Stimulated activated CD8-positive, alpha-beta memory T cell treated with anti-CD3 and anti-CD28 coated beads, Interleukin-12 subunit alpha, Interleukin-12 subunit beta, amount 100 ng/mL, for 24 hours (primary cell): ENCODE data around the gene CBX6.

Source experiments
- DNase-seq: peaks from one replicate; pipeline ENCODE4 v3.0.0-alpha.2; 2020; ENCODE audit errors: extremely low read depth

Gene CBX6

DNA sequence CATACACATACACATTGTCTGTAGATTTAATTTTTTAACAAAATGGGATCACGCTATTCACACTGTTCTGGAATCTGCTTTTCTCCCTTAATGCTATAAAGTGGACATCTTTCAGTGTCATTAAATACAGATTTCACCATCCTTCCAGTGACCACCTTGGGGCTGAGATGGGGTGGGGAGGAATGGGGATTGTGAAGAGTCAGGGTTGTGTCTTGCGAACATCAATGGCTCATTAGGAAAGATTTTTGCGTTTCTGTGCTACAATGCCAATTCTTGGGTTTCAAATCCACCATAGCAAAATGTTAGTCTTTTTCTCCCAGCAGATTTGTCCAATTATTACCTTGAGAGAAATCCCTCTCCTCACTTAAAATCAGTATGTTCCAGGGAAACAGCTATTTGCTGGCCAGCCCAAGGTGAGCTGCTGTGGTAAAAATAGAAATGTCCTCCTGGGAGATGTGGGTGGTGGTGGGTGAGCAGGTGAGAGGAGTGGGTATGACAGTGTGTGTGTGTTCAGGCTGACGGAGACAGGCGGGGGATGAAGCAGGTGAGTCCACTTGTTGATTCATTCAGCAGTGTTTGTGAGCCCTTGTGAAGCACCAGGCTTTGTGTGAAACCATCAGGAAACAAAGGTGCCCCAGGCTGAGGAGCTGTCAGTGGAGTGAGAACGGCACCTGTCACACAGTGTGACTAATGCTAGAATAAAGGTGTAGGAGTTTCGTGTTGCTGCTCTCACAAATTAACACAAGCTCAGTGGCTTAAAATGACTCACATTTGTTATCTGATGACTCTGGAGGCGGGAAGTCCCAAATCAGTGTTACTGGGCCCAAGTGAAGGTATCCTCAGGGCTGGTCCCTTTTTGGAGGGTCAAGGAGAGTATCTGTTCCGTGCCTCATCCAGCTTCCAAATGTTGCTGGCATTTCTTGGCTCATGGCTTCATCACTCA, 1.7 kb upstream of the CBX6 start:
- DNase-seq, result no peak

DNA sequence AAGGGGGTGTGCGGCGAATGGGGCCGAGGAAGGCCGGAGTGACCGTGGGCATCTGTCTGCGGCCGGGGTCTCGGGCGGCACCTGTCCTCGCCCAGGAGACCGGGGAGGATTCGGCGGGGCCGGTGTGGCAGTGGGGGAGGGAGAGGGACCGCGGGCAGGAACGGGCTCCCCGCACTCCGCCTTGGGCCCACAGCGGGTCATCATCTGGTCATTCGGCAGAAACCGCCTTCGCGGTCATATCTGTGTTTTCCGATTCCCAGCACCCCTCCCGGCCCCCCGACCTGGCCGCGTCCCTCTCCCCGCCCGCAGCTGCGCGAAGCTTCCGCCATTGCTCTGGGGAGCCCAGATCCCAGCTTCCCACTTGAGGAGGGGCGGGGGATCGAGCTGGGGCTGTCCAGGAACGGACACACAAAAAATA, 824 bp upstream of the CBX6 start:
- DNase-seq, result no peak

DNA sequence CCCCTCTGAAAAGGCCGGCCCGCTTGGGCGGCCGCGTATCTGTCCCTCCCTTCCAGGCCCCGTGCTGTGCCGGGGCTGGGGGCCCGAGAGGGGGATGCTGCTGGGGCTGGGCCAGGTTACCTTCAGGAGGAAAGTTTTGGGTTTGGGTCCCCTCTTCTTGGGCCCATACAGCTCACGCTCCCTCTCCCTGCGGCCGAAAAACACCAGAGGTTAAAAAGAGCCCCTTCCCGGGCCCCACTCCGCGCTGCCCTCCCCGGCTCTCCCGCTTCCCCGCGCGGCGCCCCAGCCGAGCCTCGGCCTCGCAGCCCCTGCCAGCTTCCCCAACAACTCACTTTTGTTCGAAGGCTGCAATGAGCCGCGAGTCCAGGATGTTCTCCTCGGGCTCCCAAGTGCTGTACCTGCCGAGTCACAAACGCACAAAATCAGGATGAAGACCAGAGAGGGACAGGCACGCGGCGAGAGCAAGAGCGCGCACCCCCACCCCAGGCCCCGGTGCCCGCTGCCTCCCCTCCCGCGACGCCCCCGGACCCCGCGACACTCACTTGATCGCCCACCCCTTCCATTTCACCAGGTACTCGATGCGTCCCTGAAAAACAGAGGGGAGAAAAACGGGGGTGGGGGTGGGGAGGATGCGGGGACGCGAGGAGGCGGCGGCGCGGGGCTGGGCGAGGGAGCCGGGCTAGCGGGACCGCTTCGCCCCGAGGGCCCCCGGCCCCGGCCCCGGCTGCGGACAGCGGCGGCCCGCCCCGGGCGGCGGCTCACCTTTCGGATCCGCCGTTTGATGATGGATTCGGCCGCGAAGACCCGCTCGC, 450 bp downstream of the CBX6 start:
- DNase-seq, result no peak

DNA sequence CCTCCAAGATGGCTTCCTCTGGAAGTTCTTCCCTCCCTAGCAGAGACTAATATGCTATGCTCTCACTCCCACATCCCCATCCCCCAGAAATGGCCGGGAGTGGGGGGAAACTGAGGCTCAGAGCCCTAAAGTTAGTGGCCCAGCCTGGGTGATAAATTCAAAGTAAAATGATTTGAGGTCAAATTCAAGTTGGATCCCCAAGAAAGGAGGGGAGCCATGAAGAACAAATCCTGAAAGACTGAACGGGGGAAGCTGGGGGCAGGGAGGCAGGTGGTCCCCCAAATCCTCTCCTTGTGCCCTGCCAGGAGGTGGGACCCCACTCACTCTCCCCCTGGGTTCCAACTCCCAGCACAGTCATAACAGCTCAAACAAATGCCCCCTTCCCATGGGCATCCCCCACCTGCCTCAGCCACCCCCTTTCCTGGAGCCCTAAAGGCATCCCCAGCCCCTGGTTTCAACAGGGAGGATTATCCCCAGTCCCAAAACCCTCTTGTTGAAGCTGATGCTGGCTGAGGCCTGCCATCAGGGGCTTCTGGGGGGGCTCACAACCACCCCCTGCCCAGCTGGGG, 1.1 kb downstream of the CBX6 start:
- no peak for DNase-seq

DNA sequence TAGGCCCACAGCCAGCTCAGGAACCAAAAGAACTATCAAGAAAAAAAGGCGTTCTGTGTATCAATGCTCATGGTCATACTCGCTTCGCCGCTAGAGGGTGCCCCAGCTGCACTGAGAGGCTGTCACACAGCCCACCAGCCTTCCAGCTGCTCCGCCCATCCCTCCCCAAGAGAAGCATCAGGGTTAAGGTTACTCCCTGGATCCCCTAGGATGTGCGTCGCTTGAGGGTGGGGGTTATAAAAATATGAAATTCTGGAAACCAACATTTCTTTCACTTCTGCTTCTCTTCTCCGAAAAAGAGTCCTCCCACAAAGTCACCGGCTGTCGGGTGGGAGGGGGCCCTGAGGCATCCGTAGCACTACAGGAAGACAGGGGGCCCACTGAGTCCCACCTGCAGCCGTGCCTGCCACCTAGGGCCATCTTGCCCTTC, 1.7 kb downstream of the CBX6 start:
- peak; percentile 72 for DNase-seq

DNA sequence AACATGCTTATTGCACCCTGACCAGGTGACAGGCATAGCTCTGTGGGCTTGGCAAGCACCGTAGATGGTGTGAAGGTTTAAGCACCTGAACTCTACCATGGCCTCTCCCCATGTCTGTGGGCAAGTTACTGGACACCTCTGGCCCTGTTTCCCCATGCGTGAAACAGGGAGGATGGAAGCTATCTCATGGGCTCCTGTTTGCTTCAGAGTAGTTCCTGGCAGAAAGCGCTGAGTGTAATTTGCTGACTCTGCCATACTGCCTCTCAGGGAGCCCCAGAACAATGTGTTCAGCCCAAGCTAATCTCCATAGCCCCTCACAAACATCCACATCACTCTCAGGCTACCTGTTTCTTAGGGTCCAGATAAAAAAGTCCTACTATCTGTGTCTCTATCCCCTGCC, 2.4 kb downstream of the CBX6 start:
- DNase-seq, result no peak

DNA sequence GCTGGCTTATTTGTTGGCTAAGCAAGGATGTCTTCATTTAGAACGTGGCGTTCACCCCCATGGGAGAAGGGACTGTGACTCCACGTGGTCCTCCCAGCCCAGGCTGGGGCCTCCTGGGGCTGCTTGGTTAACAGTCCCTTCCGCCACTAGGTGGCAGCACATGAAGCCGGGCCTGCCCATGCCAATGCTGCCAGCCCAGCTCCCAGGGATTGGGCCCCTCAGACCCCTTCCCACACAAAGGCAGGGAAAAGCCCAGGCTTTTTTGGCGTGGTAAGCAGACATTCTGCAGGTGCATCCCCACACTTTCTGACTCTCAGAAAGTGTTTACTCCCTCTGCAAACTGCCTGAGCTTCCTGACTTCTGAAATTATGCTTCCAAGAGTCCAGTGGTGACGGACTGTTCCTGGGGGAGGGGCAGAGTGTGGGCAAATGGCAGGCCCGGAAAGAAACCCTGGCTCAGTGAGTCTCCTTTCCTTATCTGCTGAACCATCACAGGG, 3.1 kb downstream of the CBX6 start:
- peak; percentile 72 for DNase-seq

DNA sequence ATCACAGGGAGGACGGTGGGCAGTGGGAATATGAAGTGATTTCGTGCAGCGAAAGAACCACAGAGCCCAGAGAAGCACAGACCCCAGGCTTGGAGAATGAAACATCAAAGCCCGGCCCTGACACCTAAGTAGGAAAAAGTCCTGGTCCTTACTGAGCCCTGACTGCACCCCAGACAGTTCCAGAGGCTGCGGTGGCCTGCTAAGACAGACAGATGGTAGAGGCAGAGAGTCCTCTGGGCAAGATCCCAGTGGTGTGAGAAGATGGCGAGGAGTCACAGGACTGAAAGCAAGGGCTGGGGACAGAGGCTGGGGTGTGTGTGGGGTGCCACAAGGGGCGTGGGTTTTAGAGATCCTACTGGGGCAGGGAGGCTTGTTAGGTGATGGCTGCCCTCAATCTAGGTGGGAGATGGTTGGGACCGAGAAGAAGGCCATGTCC, 3.7 kb downstream of the CBX6 start:
- DNase-seq, result no peak

DNA sequence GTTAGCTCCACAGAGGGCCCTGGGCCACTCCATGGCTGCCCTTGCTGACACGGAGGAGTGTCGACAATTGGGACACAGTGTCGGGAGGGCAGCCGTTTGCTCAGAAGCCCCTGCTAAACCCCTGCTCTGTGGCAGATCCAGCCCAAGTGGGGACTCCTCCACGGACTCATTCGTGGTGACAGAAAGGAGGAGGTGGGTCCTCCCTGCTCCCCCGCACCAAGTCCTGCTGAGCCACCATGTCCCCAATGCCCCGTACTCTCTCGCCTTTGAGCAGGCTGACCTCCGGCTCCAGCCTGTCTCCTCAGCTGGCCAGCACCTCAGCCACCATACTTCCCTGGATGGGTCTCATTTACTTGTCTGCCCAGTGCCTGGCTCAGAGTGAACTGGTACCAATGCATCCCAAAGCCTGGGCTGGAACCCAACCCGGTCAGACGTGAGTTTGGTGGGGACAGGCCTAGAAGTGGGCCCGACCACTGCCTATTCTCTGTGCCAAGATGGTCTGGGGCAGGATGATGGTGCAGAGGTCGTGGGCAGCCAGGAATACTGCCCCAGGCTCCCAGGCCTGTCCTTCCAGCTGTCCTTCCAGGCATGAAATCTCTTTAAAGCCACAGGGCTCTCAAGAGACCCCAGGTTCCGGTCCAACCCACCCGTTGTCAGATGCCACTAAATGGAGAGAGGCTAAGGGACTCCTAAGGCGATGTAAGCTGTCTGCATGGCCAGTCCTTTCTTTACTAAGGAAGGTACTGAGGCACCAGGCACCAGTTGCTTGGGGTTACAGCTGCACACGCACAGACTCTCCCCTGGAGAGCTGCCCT, 4.3 kb downstream of the CBX6 start:
- no peak for DNase-seq

DNA sequence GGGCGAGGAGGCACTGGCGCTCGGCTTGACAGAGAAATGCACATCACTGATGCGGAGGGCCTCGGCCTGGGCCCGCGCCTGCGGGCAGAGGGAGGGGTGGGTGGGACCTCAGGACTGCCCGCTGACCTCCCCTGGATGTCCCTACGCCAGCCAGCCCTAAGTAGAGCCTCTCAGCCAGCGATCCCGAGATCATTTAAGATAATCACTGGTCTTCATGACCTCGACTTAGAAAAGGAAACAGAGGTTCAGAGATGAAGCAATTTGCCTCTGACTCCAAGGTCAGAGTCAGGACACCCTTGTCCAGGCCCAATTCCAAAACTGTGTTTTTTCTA, 4.9 kb downstream of the CBX6 start:
- no peak for DNase-seq

DNA sequence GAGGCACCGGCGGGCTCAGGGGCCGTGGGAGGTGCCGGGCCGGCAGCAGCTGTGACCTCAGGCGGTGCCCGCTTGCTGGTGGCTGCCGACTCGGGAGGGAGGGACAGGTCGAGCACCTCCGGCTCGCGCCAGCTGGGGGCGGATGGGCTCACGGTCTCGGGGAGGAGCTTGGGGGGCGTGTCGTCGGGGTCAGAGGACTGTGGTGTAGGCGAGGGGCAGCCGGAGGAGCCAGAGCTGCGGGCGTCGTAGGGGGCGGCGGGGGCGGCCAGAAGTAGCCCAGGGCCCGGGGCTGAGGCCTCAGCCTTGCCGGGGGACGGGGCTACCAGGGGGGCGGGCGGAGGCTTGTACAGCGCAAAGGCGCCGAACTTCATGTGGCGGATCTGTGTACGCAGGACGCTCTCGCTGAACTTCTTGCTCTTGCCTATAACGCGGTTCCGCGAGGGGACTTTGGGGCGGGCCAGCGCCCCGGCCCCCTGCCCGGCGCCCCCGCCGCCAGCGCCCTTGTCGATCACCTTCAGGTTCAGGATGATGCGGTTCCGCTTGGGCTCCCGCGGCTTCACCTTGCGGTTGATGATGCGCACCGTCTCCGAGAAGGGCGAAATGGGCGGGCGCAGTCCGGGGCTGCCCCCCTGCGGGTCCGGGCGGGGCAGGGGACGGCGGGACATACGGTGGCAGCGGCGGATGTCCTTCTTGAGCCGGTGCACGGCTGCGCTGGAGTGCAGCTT, 5.5 kb downstream of the CBX6 start:
- DNase-seq, result no peak

DNA sequence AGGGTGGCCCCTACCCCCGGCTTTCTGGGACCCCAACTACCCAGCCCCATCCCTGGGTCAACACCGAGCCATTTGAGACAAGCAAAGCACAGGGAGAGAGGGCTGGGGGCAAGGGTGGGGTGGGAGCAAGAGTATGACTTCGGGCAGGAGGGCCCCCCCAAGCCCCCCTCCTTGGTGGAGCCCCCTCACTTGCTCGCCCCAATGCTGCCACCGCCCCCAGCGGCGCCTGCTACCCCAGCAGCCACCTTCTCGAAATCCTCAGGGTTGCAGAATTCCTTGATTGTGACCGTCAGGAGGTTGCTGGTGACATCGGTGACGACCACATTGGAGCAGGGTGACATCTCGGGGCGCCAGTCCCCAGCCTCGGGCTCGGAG, 6.0 kb downstream of the CBX6 start:
- DNase-seq, result no peak

DNA sequence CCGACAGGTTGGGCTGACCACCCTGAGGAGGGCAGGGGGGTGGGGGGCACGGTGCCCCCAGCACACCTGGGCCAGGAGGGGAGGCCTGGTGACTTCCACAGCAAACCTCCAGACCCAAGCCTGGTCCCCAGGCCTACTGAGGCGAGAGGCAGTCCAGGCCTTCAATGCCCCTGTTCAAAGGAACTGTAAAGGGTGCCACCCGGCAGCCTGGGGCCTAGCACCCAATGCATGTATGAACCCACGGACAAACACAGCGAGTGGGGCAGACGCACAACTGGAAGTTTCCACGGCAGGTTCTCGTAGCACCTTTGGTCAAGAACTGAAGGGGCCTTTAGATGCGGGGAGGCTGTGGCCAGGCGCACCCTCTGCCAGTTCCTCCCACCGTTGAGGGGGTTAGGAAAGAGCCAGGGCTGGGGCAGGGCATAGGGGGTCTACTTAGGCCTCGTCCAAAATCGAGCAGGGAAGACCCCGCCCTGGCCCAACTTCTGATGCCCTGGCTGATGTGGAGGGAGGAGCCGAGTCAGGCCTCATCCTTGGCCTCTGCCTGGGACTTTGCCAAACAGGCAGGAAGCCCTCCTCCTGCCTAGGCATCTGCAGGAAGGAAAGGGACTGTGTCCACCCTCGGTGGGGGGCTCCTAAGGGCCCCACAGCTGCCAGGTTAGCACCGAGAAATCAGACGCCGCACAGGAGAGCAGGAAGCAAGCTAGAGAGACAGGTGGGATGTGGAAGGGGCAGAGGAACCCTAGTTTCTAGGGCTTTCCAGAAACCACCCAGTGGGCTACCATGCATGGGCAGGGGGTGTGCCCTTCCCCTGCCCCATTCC, 6.6 kb downstream of the CBX6 start:
- DNase-seq, result no peak

DNA sequence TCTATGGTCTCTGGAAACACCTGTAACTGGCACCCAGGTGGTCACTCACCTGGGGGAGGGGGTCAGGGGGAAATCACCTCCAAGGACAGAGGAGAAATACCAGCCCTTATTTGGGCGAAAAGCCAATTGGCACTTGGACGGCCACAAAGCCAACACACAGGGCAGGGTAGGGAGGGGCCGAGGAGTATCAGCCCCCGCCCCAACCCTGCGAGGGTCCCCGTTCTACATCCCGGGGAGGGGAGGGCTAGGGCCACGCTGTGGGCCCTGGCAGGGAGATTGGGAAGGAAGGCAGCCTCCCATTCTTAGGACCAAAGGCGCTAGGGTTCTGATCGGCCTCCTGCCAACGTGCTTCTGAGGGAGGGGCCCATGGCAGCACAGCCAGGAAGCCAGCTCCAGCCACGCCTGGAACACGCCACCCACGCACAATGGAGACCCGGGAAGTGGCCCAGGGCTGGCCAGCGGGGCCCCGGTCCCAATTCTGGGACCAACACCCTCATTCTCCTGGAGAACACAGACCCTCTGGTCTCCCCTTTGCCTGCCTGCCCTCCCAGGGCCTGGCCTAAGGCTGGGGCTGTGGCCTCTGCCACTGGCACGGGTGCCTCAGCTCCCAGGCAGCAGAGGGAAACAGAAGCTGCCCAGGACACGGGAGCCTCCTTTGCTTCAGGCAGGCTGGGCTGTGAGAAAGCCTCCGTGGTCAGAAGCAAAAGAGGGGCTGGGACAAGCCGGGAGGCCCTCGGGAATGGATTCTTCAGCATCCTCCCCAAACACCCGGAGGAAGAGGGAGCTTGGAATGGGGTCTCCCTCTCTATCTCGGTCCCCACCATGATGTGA, 7.4 kb downstream of the CBX6 start:
- DNase-seq, result no peak

DNA sequence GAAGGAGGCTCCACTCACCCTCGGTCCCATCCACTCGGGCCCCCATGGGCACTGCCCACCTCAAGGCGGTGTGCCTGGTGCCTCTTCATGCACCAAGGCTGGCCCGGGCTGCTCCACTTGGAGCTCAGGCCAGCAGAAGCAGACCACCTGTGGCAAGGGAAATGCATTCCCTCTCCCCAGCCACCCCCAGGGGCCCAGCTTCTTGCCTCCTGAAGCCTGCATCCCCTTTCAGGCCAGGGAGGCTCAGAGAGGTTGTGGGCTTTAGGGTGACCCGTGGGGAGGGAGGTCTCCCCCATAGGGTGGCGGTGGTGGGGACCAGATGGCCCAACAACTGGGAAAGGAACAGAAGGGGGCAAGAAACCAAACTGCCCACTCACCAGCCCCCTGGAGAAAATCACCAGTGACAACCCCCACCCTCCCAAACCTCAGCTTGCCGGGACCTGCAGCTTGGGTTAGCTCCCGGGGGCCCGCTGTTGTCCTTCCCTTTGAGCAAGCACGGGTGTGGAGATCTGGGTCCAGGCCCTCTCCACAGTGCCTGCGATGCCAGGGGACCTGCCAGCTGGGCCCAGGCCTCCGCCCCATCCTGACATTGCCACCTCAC, 8.4 kb downstream of the CBX6 start:
- DNase-seq, result no peak

DNA sequence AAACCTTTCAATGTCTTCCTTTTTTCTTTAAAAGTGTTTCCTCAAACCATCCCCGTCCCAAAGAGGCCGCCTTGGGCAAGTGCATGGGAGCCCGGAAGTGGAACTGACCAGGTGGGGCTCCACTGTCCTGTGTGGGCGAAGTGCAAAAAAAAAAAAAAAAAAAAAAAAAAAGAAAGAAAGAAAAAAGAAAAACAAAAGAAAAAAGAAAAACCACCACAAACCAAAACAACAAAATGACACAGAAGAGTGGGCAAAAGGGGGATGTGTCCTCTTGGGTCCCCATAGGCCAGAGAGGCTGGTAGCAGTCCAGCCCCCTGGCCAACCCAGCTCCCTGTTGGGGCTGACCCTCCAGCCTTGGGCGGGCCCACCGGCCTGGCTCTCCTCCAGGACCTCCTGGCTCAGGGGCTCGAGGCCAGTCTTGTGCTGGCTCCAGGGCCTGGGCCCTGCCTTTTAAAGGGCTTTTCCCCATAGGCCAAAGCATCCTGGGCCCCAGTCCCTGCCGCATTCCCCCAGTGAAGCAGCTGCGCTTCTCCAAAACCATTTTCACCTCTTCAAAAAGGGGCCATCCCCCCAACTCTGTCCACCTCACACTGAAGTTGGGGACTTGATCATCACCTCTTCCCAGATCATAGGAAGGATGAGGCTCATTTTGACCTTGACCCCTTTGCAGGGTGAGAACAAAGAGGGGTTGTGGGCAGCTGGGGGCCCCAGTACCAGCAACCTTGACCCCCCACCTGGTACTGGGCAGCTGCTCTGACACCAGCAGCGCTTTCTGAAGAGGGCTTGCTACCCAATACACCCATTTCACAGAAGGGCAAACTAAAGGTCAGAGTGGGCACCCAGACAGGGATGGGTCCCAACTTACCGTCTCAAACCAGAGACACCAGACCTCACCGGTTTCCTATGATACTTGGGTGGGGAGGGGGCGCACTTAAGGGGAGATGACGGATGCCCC, 9.4 kb downstream of the CBX6 start:
- DNase-seq, result no peak

DNA sequence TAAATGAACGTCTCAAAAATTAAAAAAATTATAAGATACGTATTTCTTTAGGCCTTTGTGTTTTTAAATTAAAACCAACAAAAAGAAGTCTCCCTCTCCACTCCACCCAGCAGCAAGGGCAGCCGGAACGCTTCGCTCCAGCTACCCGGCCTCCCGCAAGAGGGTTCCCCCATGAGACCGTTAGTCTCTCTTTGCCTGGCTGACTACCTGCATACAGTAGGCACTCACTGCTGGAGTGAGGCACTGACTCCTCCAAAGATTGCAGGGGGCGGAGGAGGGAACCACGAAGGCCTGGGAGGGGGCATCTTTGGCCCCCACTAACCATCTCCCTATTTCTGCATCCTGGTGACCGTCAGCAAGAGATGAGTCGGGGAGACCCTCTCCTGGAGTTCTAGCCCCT, 10.1 kb downstream of the CBX6 start:
- no peak for DNase-seq
